SK-N-SH (cell line): ENCODE data around the gene GDPD4. TPM values are rescaled to one million over a fixed set of nuclear protein-coding genes. Genes with fewer than 3 reads are reported as not detected.

Source experiments
- CTCF ChIA-PET: fragments of 300-600, 350-600 bp; formaldehyde crosslinking; extraction: SDS; loops from one replicate; lab custom pipeline; 2021; lab: Yijun Ruan, JAX
- POLR2A ChIA-PET: fragments of 350-600 bp; sonication (Branson Sonifier 250); formaldehyde crosslinking; extraction: SDS; loops from one replicate; lab custom pipeline; 2020; ENCODE audit warnings: antibody characterized with exemption, inconsistent platforms; lab: Yijun Ruan, JAX
- DNase-seq: peaks from one replicate; pipeline ENCODE4 v3.0.0; 2012
- H2AFZ ChIP-seq: fragments of 200-600 bp; sonication (generic); 2 replicates; pipeline ENCODE4 v1.8.1; 2016; ENCODE audit warnings: antibody characterized with exemption, mild to moderate bottlenecking, low read depth
- H3F3A ChIP-seq: fragments of 200-600 bp; sonication (generic); replicated peaks from 2 replicates; pipeline ENCODE3; 2016; ENCODE audit warnings: antibody characterized with exemption, mild to moderate bottlenecking; ENCODE audit not compliant: insufficient read depth
- H3K27ac ChIP-seq, 2 experiments: fragments of 200-500 bp in 1 of 2; fragments of 200-600 bp in 1 of 2; sonication (Bioruptor generic) in 1 of 2; sonication (generic), shearing (Covaris generic) in 1 of 2; 2 replicates each; pipeline versions ENCODE4 v1.5.1 to v1.6.1; 2014 to 2016; ENCODE audit warnings: low read depth in 2 of 2, inconsistent platforms in 1 of 2, low read length in 1 of 2, mild to moderate bottlenecking in 1 of 2, mixed read lengths in 1 of 2
- H3K27me3 ChIP-seq: fragments of 200-600 bp; sonication (generic), shearing (Covaris generic); 2 replicates; pipeline ENCODE4 v1.6.1; 2016; ENCODE audit warnings: mixed run types; ENCODE audit not compliant: insufficient read depth
- H3K36me3 ChIP-seq, 2 experiments: fragments of 200-500 bp in 1 of 2; fragments of 200-600 bp in 1 of 2; sonication (Bioruptor generic) in 1 of 2; sonication (generic) in 1 of 2; replicated peaks in 1 of 2; 2 replicates each; pipeline versions ENCODE3 to v1.5.1; 2014 to 2016; ENCODE audit warnings: low read length in 1 of 2, mild to moderate bottlenecking in 1 of 2; ENCODE audit not compliant: insufficient read depth in 2 of 2, control insufficient read depth in 1 of 2
- H3K4me1 ChIP-seq, 2 experiments: fragments of 200-500 bp in 1 of 2; fragments of 200-600 bp in 1 of 2; sonication (Bioruptor generic) in 1 of 2; sonication (generic), shearing (Covaris generic) in 1 of 2; 2 replicates each; pipeline versions ENCODE4 v1.5.1 to v1.6.1; 2014 to 2016; ENCODE audit warnings: low read depth in 1 of 2, low read length in 1 of 2, mixed run types in 1 of 2; ENCODE audit not compliant: insufficient read depth in 2 of 2, control insufficient read depth in 1 of 2
- H3K4me2 ChIP-seq: fragments of 200-600 bp; sonication (generic), shearing (Covaris generic); 2 replicates; pipeline ENCODE4 v1.6.1; 2017; ENCODE audit warnings: mixed run types
- H3K4me3 ChIP-seq, 2 experiments: fragments of 200-500 bp in 1 of 2; fragments of 200-600 bp in 1 of 2; sonication (Bioruptor generic) in 1 of 2; sonication (generic), shearing (Covaris generic) in 1 of 2; 2 replicates each; pipeline versions ENCODE4 v1.5.1 to v1.8.1; 2014 to 2016; ENCODE audit warnings: low read depth in 2 of 2, inconsistent platforms in 1 of 2, low read length in 1 of 2, mild to moderate bottlenecking in 1 of 2, mixed read lengths in 1 of 2, moderate library complexity in 1 of 2
- H3K79me2 ChIP-seq: fragments of 200-600 bp; sonication (generic); 2 replicates; pipeline ENCODE4 v1.8.1; 2017; ENCODE audit warnings: mild to moderate bottlenecking; ENCODE audit not compliant: insufficient read depth
- H3K9ac ChIP-seq: fragments of 200-600 bp; sonication (generic); 2 replicates; pipeline ENCODE4 v1.6.1; 2017; ENCODE audit warnings: mixed run types
- H3K9me2 ChIP-seq: fragments of 200-600 bp; sonication (generic); 2 replicates; pipeline ENCODE4 v1.6.1; 2017; ENCODE audit warnings: mixed run types
- H3K9me3 ChIP-seq: fragments of 200-600 bp; sonication (generic); 2 replicates; pipeline ENCODE4 v1.6.1; 2017; ENCODE audit warnings: mixed run types, mild to moderate bottlenecking, moderate library complexity
- H4K20me1 ChIP-seq: fragments of 200-600 bp; sonication (generic); 2 replicates; pipeline ENCODE4 v1.6.1; 2017; ENCODE audit warnings: mild to moderate bottlenecking, mixed run types; ENCODE audit not compliant: insufficient read depth
- CTCF ChIP-seq: fragments of 200-600 bp; sonication (generic); IDR thresholded peaks from 2 replicates; pipeline ENCODE4 v1.6.1; 2017; ENCODE audit warnings: antibody characterized with exemption, mild to moderate bottlenecking, moderate library complexity
- ELF1 ChIP-seq: IDR thresholded peaks from 2 replicates; pipeline ENCODE4 v1.4.0; 2012
- EP300 ChIP-seq, 2 experiments: IDR thresholded peaks; 2 replicates each; pipeline versions ENCODE4 v1.4.0 to v1.6.1; 2012; ENCODE audit warnings: borderline replicate concordance in 1 of 2, low read depth in 1 of 2, low read length in 1 of 2
- EZH2phosphoT487 ChIP-seq: fragments of 200-600 bp; sonication (generic); IDR thresholded peaks from 2 replicates; pipeline ENCODE4 v1.6.1; 2017; ENCODE audit warnings: low read depth, mixed run types, mild to moderate bottlenecking, antibody characterized with exemption, moderate library complexity, borderline replicate concordance
- FOSL2 ChIP-seq: IDR thresholded peaks from 2 replicates; pipeline ENCODE4 v1.4.0; 2012; ENCODE audit warnings: low read depth, mild to moderate bottlenecking, moderate library complexity, borderline replicate concordance
- FOXM1 ChIP-seq: IDR thresholded peaks from 2 replicates; pipeline ENCODE4 v1.4.0; 2012; ENCODE audit warnings: low read depth, mild to moderate bottlenecking
- GATA2 ChIP-seq: sonication (generic); formaldehyde crosslinking; IDR thresholded peaks from 2 replicates; pipeline ENCODE4 v1.5.0; 2020; ENCODE audit warnings: mild to moderate bottlenecking, missing genetic modification reagents
- JUND ChIP-seq: IDR thresholded peaks from 2 replicates; pipeline ENCODE4 v1.4.0; 2012
- MXI1 ChIP-seq: IDR thresholded peaks from 2 replicates; pipeline ENCODE4 v1.6.1; 2012; ENCODE audit warnings: mild to moderate bottlenecking, low read depth, low read length, improper control_type of control experiment
- NFIC ChIP-seq: IDR thresholded peaks from 2 replicates; pipeline ENCODE4 v1.4.0; 2012; ENCODE audit warnings: borderline replicate concordance
- POLR2AphosphoS5 ChIP-seq: IDR thresholded peaks from 2 replicates; pipeline ENCODE4 v1.6.1; 2012; ENCODE audit warnings: low read depth, low read length
- RAD21 ChIP-seq: IDR thresholded peaks from 2 replicates; pipeline ENCODE4 v1.6.1; 2012; ENCODE audit warnings: mild to moderate bottlenecking, low read length
- REST ChIP-seq: IDR thresholded peaks from 2 replicates; pipeline ENCODE4 v1.6.1; 2012; ENCODE audit warnings: mild to moderate bottlenecking, low read depth, low read length, moderate library complexity
- RFX5 ChIP-seq: IDR thresholded peaks from 2 replicates; pipeline ENCODE4 v1.6.1; 2012; ENCODE audit warnings: mild to moderate bottlenecking, improper control_type of control experiment, low read length
- SIN3A ChIP-seq: IDR thresholded peaks from 2 replicates; pipeline ENCODE4 v1.6.1; 2012; ENCODE audit warnings: low read depth, mild to moderate bottlenecking, low read length, moderate library complexity, borderline replicate concordance
- TAF1 ChIP-seq: IDR thresholded peaks from 2 replicates; pipeline ENCODE4 v1.6.1; 2012; ENCODE audit warnings: low read depth, mild to moderate bottlenecking, low read length, moderate library complexity, borderline replicate concordance
- TCF12 ChIP-seq: IDR thresholded peaks from 2 replicates; pipeline ENCODE4 v1.4.0; 2012
- YY1 ChIP-seq: IDR thresholded peaks from 2 replicates; pipeline ENCODE4 v1.4.0; 2012; ENCODE audit warnings: low read depth, mild to moderate bottlenecking
- ZBTB33 ChIP-seq: IDR thresholded peaks from 2 replicates; pipeline ENCODE4 v1.4.0; 2012; ENCODE audit warnings: low read depth, borderline replicate concordance
- polyA plus RNA-seq, 3 experiments: library from polyadenylated mRNA; depleted of rRNA; stranded (reverse); fragments of >200 nt; gene quantifications; 2 replicates each; pipeline ENCODE4 v1.2.3, GENCODE V29; 2012

GDPD4 gene
- polyA plus RNA-seq, 1 of the 3 experiments (the other 2 are of a cell fraction): not detected

GRCh38 chr11:77309401-77310085, 8.1 kb upstream of the GDPD4 start (continued):
- TF ChIP-seq REST (no peak), FOXM1 (no peak), RFX5 (no peak)

- Histone ChIP-seq H3K9me3 (no peaks in the 10 kb centered on the region), H4K20me1 (no peaks in the 10 kb centered on the region), H3F3A (no peaks in the 10 kb centered on the region), H3K4me1 (no peaks in the 10 kb centered on the region; a peak in 1 of 4 replicates), H3K4me2 (no peak overlapping the region), H3K27ac (no peak overlapping the region), H3K9ac (no peak overlapping the region), H3K79me2 (no peaks in the 10 kb centered on the region), H3K9me2 (no peaks in the 10 kb centered on the region), H3K27me3 (no peaks in the 10 kb centered on the region), H3K36me3 (no peaks in the 10 kb centered on the region), H2AFZ (no peak overlapping the region), H3K4me3 (no peak overlapping the region)
- CTCF ChIA-PET: interaction anchor here (0.6 to 1.4 kb wide), 2 partner anchors 113 to 592 kb away, joined by 3 read pairs; no protein-coding TSS in a partner anchor
- TF ChIP-seq REST (no peak), POLR2AphosphoS5 (no peak), TAF1 (no peak), FOXM1 (no peak), TCF12 (no peak), EP300 (IDR thresholded peaks at IDR 0.05; ENCODE audit: borderline replicate concordance in 1 of 2, low read depth in 1 of 2, low read length in 1 of 2) (no peak), ZBTB33 (no peak), GATA2 (no peak), SIN3A (no peak), NFIC (no peak), CTCF (no peak), EZH2phosphoT487 (no peak), JUND (no peak), MXI1 (no peak), ELF1 (no peak), RAD21 (no peak), YY1 (no peak), FOSL2 (no peak)
- POLR2A ChIA-PET: no interaction called here
- DNase-seq: no peak
These were observed 7.4 kb upstream of the GDPD4 start for GRCh38 chr11:77308838-77309237.
